HepG2 (cell line): ENCODE results near the gene SDC3.

Experiments used
- CBFB ChIP-seq: sonication (generic); formaldehyde crosslinking; IDR thresholded peaks from 2 replicates; pipeline ENCODE4 v1.4.0; 2020; ENCODE audit warnings: missing genetic modification reagents
- CTCF ChIP-seq: sonication (generic); formaldehyde crosslinking; IDR thresholded peaks from 2 replicates; pipeline ENCODE4 v1.5.0; 2020; ENCODE audit warnings: mild to moderate bottlenecking, missing genetic modification reagents, moderate library complexity
- MYC ChIP-seq: sonication (generic); formaldehyde crosslinking; IDR thresholded peaks from 2 replicates; pipeline ENCODE4 v1.9.0; 2021; ENCODE audit warnings: missing genetic modification reagents, borderline replicate concordance
- POLR2A ChIP-seq, 2 experiments: IDR thresholded peaks; 2 replicates each; pipeline ENCODE4 v1.6.1; 2011; ENCODE audit warnings: low read depth in 2 of 2, low read length in 2 of 2, mild to moderate bottlenecking in 1 of 2, moderate library complexity in 1 of 2; ENCODE audit not compliant: insufficient read depth in 1 of 2
- POLR2AphosphoS5 ChIP-seq: IDR thresholded peaks from 2 replicates; pipeline ENCODE4 v1.6.1; 2012; ENCODE audit warnings: low read depth, low read length
- SRF ChIP-seq: IDR thresholded peaks from 2 replicates; pipeline ENCODE4 v1.6.1; 2011; ENCODE audit warnings: mild to moderate bottlenecking, low read depth, low read length, moderate library complexity
- ZNF274 ChIP-seq: sonication (generic); formaldehyde crosslinking; IDR thresholded peaks from 2 replicates; pipeline ENCODE4 v1.5.1; 2020; ENCODE audit warnings: mild to moderate bottlenecking, missing genetic modification reagents
- ZNF670 ChIP-seq: sonication (generic); formaldehyde crosslinking; IDR thresholded peaks from 2 replicates; pipeline ENCODE4 v1.8.0; 2022; ENCODE audit warnings: mild to moderate bottlenecking, missing genetic modification reagents, borderline replicate concordance
- TF ChIP-seq, protein P1 (sequence below): sonication (generic); formaldehyde crosslinking; IDR thresholded peaks from 2 replicates; pipeline ENCODE4 v1.4.0; 2020; ENCODE audit warnings: missing genetic modification reagents
- TF ChIP-seq, protein P2 (sequence below), 2 experiments: sonication (generic) in 1 of 2; formaldehyde crosslinking in 1 of 2; IDR thresholded peaks; 2 replicates each; pipeline versions ENCODE4 v1.4.0 to v1.6.1; 2018 to 2020; ENCODE audit warnings: missing genetic modification reagents in 2 of 2, borderline replicate concordance in 1 of 2, low read depth in 1 of 2, mild to moderate bottlenecking in 1 of 2, missing biosample characterization in 1 of 2
- TF ChIP-seq, protein P3 (sequence below): sonication (generic); formaldehyde crosslinking; conservative IDR thresholded peaks from 2 replicates; pipeline ENCODE4 v1.4.0; 2020; ENCODE audit warnings: missing genetic modification reagents
- TF ChIP-seq, protein P4 (sequence below): IDR thresholded peaks from 2 replicates; pipeline ENCODE4 v1.6.1; 2016

- TF ChIP-seq MYC = no peak
- TF ChIP-seq, protein P1, sequence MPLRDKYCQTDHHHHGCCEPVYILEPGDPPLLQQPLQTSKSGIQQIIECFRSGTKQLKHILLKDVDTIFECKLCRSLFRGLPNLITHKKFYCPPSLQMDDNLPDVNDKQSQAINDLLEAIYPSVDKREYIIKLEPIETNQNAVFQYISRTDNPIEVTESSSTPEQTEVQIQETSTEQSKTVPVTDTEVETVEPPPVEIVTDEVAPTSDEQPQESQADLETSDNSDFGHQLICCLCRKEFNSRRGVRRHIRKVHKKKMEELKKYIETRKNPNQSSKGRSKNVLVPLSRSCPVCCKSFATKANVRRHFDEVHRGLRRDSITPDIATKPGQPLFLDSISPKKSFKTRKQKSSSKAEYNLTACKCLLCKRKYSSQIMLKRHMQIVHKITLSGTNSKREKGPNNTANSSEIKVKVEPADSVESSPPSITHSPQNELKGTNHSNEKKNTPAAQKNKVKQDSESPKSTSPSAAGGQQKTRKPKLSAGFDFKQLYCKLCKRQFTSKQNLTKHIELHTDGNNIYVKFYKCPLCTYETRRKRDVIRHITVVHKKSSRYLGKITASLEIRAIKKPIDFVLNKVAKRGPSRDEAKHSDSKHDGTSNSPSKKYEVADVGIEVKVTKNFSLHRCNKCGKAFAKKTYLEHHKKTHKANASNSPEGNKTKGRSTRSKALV = no peak
- TF ChIP-seq POLR2AphosphoS5 = no peak
- TF ChIP-seq, protein P2, sequence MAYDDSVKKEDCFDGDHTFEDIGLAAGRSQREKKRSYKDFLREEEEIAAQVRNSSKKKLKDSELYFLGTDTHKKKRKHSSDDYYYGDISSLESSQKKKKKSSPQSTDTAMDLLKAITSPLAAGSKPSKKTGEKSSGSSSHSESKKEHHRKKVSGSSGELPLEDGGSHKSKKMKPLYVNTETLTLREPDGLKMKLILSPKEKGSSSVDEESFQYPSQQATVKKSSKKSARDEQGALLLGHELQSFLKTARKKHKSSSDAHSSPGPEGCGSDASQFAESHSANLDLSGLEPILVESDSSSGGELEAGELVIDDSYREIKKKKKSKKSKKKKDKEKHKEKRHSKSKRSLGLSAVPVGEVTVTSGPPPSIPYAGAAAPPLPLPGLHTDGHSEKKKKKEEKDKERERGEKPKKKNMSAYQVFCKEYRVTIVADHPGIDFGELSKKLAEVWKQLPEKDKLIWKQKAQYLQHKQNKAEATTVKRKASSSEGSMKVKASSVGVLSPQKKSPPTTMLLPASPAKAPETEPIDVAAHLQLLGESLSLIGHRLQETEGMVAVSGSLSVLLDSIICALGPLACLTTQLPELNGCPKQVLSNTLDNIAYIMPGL (CRISPR knock-in tag; IDR thresholded peaks at IDR 0.05; ENCODE audit: borderline replicate concordance in 1 of 2, low read depth in 1 of 2) = no peak
- TF ChIP-seq, protein P3, sequence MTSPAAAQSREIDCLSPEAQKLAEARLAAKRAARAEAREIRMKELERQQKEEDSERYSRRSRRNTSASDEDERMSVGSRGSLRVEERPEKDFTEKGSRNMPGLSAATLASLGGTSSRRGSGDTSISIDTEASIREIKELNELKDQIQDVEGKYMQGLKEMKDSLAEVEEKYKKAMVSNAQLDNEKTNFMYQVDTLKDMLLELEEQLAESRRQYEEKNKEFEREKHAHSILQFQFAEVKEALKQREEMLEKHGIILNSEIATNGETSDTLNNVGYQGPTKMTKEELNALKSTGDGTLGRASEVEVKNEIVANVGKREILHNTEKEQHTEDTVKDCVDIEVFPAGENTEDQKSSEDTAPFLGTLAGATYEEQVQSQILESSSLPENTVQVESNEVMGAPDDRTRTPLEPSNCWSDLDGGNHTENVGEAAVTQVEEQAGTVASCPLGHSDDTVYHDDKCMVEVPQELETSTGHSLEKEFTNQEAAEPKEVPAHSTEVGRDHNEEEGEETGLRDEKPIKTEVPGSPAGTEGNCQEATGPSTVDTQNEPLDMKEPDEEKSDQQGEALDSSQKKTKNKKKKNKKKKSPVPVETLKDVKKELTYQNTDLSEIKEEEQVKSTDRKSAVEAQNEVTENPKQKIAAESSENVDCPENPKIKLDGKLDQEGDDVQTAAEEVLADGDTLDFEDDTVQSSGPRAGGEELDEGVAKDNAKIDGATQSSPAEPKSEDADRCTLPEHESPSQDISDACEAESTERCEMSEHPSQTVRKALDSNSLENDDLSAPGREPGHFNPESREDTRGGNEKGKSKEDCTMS (CRISPR knock-in tag) = no peak
- no peak for TF ChIP-seq ZNF670 (CRISPR knock-in tag)
- TF ChIP-seq, protein P4, sequence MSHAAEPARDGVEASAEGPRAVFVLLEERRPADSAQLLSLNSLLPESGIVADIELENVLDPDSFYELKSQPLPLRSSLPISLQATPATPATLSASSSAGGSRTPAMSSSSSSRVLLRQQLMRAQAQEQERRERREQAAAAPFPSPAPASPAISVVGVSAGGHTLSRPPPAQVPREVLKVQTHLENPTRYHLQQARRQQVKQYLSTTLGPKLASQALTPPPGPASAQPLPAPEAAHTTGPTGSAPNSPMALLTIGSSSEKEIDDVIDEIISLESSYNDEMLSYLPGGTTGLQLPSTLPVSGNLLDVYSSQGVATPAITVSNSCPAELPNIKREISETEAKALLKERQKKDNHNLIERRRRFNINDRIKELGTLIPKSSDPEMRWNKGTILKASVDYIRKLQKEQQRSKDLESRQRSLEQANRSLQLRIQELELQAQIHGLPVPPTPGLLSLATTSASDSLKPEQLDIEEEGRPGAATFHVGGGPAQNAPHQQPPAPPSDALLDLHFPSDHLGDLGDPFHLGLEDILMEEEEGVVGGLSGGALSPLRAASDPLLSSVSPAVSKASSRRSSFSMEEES = no peak
- no peak for TF ChIP-seq POLR2A (IDR thresholded peaks at IDR 0.05; ENCODE audit: insufficient read depth in 1 of 2, low read depth in 2 of 2, low read length in 2 of 2)
- no peak for TF ChIP-seq CTCF (CRISPR knock-in tag)
- TF ChIP-seq CBFB (CRISPR knock-in tag) = no peak
- TF ChIP-seq ZNF274 (CRISPR knock-in tag) = no peak
- no peak for TF ChIP-seq SRF
Measured at GRCh38 chr1:30900931-30901560, 7.5 kb downstream of the SDC3 start.
